HG02981 (cell line): Measurements from ENCODE around the gene ADIPOR2.
"Not testable (repeated sequence)": the region's sequence is repeated elsewhere in the genome, so short reads cannot be mapped to it uniquely, and the experiment has no call there.

Experiments
- ATAC-seq: cut with Tn5 transposase; IDR thresholded peaks from one replicate; pipeline ENCODE4 v1.9.1; 2021; ENCODE audit warnings: mild to moderate bottlenecking, moderate library complexity; ENCODE audit not compliant: unreplicated experiment

Gene ADIPOR2

GRCh38 chr12:1810201-1810930 lies 119.5 kb downstream of the ADIPOR2 start:
- no peak for ATAC-seq

DNA sequence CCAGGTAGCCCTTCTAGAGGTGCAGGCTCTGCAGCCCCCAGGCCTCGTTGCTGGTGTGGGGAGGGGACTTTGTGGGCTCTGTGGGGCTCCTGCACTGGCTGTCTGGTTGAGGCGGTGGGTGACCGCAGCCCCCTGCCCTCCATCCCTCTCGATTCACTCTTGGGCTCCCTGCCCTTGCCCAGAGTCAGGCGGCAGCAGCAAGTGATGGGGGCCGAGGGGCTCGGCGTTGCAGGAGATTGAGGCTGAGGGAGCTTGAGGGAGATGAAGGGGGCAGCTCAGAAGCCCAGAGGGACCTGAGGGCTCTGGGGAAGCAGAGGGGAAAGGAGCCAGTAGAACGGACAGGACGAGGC lies 120.0 kb downstream of the ADIPOR2 start:
- no peak for ATAC-seq

- no peak for ATAC-seq
These were observed 120.5 kb downstream of the ADIPOR2 start for GRCh38 chr12:1811281-1811947.

GRCh38 chr12:1811948-1812291 lies 121.0 kb downstream of the ADIPOR2 start:
- no peak for ATAC-seq

DNA sequence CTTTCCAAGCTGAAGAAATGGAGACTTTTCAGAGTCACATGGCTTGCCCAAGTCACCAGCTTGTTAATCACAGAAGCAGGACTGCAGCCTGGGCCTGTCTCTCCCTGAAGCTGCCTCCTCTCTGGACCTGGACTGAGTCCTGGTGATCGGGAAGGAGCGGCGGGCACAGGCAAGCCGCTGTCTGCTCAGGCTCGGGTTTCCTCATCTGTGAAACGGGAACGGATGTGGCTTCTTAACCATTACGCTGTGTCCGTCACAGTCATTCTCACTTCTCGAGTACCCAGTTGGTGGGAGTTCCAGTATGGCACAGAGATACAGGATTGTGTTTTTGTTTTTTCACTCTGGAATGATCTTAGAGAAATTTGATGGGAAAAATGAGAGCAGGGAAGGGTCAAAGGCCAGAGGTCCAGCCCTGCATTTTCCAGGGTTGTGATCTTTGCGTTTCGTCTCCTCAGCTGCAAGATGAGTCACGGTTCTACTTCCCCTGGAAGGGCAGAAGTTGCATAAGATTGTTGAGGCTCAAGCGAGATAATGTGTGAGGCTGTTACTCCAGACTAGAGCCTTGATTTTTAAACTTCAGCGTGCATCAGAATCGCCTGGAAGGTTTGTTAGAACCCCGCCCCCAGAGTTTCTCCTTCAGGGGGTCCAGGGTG lies 121.9 kb downstream of the ADIPOR2 start:
- ATAC-seq: no peak

GRCh38 chr12:1814266-1814665 lies 123.4 kb downstream of the ADIPOR2 start:
- no peak for ATAC-seq

GRCh38 chr12:1815108-1815507 lies 124.2 kb downstream of the ADIPOR2 start:
- ATAC-seq: no peak

GRCh38 chr12:1815814-1816729 lies 125.2 kb downstream of the ADIPOR2 start:
- ATAC-seq: no peak

DNA sequence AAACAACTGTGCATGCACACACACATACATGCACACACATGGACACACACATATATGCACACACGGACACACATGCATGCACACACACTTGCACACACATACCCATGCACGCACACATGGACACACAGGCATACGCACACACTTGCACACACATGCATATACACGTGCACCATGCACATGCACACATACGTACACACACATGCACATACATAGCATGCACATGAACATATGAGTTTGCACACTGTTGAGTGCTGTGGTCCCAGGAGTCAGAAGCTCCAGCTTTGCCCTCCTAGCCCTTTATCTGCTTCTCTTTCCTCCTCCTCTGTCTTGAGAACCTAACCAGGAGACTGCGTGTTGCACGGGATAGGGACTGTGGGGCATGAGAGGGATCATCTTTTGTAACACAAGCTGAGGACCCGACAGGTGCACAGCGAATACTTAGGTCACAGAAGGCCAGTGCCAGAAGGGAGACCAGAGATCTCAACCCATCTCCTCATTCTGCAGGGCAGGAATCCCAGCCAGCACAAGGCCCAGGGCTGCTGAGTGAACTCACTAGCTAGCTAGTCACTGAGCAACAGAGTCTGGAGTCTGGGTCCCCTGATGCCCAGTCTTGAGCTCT lies 126.0 kb downstream of the ADIPOR2 start:
- no peak for ATAC-seq

DNA sequence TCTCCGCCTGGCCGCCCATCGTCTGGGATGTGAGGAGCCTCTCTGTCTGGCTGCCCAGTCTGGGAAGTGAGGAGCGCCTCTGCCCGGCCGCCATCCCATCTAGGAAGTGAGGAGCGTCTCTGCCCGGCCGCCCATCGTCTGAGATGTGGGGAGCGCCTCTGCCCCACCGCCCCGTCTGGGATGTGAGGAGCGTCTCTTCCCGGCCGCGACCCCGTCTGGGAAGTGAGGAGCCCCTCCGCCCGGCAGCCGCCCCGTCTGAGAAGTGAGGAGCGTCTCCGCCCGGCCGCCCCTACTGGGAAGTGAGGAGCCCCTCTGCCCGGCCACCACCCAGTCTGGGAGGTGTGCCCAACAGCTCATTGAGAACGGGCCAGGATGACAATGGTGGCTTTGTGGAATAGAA lies 127.1 kb downstream of the ADIPOR2 start:
- not testable (repeated sequence) for ATAC-seq

GRCh38 chr12:1819050-1819449 lies 128.2 kb downstream of the ADIPOR2 start:
- no peak for ATAC-seq

DNA sequence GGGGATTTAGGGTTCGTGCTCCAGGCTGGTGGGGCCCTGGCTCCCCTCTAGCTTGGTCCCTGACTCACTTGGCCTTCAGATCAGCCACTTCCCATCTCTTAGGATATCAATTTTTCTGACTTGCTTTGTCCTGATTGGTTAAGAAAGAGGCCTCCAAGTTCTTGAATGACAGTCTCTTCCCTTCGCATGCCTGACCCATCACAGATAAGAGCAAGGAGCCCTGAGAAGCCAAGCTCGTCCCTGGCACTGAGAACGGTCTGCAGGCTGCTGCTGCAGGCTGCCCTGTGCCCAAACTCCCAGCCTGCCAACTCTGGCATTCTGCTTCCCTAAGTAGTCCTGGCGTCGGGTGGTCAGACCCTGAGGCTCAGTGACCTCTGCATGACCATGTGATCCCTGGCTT lies 128.7 kb downstream of the ADIPOR2 start:
- no peak for ATAC-seq

GRCh38 chr12:1820191-1820895 lies 129.5 kb downstream of the ADIPOR2 start, which contains the start of gene LRTM2:
LRTM2 (plus strand) TSS chr12:1820565; CDS start chr12:1828149, 7,584 bp downstream.
- no peak for ATAC-seq

DNA sequence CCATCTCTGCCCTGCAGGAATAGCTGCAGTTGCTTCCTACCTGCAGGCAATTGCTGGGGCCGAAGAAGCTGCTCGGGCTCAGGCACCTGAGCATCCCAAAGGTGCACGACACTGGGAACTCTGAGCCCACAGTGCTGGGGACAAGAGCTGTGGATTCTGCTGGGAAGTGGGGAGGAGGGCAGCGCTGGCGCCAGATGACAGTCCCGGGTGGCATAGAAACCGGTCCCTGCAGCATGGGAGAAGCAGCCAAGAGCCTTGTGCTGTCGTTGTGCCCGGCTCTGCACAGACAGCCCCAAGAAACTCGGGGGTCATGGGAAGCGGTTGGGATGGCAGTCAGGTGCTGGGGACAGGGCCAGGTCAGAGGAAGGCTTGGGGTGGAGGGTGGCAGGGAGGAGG lies 130.0 kb downstream of the ADIPOR2 start:
- ATAC-seq: no peak

DNA sequence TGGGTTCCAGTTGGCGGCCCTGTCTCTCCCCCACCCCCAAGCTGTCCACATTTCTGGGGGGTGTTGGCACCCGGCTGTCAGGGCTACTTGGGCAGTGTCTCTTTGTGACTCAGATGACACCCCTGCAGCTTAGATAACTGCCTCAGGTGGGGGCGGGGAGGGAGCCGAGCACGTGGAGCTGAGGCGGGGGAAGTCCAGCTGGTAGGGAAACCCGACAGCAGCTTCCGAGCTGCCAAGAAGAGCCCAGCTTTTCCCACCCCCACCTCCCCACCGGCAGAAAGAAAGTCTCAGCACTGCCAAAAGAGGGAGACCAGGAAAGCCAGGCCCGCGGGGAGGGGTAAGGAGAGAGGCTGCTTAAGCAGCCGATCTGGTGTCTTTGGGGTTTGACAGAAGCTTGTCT lies 130.9 kb downstream of the ADIPOR2 start:
- ATAC-seq: no peak

DNA sequence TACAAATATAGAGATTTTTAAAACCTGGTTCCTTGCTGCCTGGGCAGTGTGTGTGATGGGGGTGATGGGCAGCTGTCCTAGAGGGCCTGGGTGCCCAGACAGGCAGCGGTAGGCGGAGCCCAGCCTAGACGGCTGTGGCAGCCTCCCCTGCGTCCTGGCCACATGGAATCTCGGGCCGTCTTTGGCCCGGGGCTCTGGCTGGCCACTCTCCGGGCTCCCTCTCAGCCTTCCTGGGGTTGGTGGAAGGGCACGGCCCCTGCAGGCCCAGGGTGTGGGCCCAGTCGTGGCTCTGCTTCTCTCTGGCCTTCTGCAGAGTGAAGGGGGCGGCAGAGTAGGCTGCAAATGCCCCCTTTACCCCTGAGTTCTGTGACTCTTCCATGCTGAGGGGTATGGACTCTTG lies 131.8 kb downstream of the ADIPOR2 start:
- ATAC-seq: no peak

- no peak for ATAC-seq
These were observed 132.4 kb downstream of the ADIPOR2 start for GRCh38 chr12:1823237-1823636.

GRCh38 chr12:1825382-1826102 lies 134.7 kb downstream of the ADIPOR2 start:
- no peak for ATAC-seq

DNA sequence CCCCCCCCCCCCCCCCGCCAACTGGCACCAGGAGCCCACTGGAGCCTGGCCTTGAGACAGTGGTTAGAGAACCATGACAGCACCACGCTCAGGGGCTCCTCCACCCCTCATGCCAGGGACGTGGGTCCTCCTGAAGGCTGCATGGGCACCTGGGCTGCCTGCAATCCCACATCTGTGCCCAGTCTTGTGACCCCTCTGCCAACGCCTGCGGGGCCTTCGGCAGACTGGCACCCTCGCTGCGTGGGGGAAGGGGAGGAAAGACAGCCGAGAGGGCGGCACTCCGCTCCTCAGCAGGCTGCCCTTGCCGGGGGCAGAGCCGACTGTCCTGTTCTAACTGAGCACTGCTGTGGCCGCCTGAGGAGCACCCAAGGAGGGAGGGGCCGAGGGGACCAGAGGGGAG lies 135.5 kb downstream of the ADIPOR2 start:
- no peak for ATAC-seq
